Stomach (tissue), 9 donors: Measurements from ENCODE around the gene SLIT1. TPM values are rescaled to one million over a fixed set of nuclear protein-coding genes. Genes with fewer than 3 reads are reported as not detected.

Experiments
- DNase-seq, 2 donors: peaks; one replicate each; pipeline versions ENCODE4 v3.0.0 to v3.0.0-alpha.2; 2013 to 2019
- H3K27ac ChIP-seq, 5 donors: fragments of 200-600 bp in 4 of 5; sonication (generic) in 4 of 5; one replicate each; pipeline ENCODE4 v1.5.1; 2013 to 2019; ENCODE audit warnings: mild to moderate bottlenecking in 1 of 5, moderate library complexity in 1 of 5
- H3K27me3 ChIP-seq, 3 donors: fragments of 200-600 bp; sonication (generic); one replicate each; pipeline ENCODE4 v1.5.1; 2017 to 2019; ENCODE audit warnings: mixed run types in 1 of 3
- H3K36me3 ChIP-seq, 4 donors: fragments of 200-600 bp; sonication (generic); 1 replicate in 3 of 4; 2 replicates in 1 of 4; pipeline ENCODE4 v1.5.1; 2016 to 2019
- H3K4me1 ChIP-seq, 4 donors: fragments of 200-600 bp; sonication (generic); one replicate each; pipeline ENCODE4 v1.5.1; 2016 to 2019
- H3K4me3 ChIP-seq, 4 donors: fragments of 200-600 bp; sonication (generic) in 3 of 4; one replicate each; pipeline ENCODE4 v1.5.1; 2016 to 2019; ENCODE audit warnings: mild to moderate bottlenecking in 1 of 4
- H3K9me3 ChIP-seq, 4 donors: fragments of 200-600 bp; sonication (generic); one replicate each; pipeline ENCODE4 v1.5.1; 2016 to 2019
- EP300 ChIP-seq: sonication (generic); formaldehyde crosslinking; IDR thresholded peaks from one replicate; pipeline ENCODE4 v1.6.1; 2017; ENCODE audit warnings: antibody characterized with exemption
- POLR2A ChIP-seq, 4 donors: fragments of 450-650 bp; IDR thresholded peaks; one replicate each; pipeline ENCODE4 v1.6.1; 2016; ENCODE audit warnings: antibody characterized with exemption in 4 of 4, control low read depth in 2 of 4, mild to moderate bottlenecking in 1 of 4, moderate library complexity in 1 of 4
- POLR2AphosphoS5 ChIP-seq, 3 donors: sonication (generic); formaldehyde crosslinking; IDR thresholded peaks; one replicate each; pipeline ENCODE4 v1.6.1; 2016; ENCODE audit warnings: antibody characterized with exemption in 3 of 3
- WGBS, 5 donors: extraction: QIAGEN DNeasy Blood & Tissue Kit in 3 of 5; methylation state at CpG; one replicate each; pipeline versions ENCODE4 v1.1.5 to v1.1.7; 2013 to 2018; 5-methylcytosine and 5-hydroxymethylcytosine counted together
- intact Hi-C: fragments of 100-400 bp; cut with DNase I; formaldehyde crosslinking; loops from one replicate; pipeline ENCODE4 v1.15.1; 2023; ENCODE audit warnings: low total_unique reads
- polyA plus RNA-seq, 3 donors: library from polyadenylated mRNA; stranded (reverse); fragments of 200-250 nt; gene quantifications; one replicate each; pipeline ENCODE4 v1.2.3, GENCODE V29; 2013
- total RNA-seq, 5 donors: library from RNA; depleted of rRNA; stranded (reverse); fragments of >200 nt; gene quantifications; one replicate each; pipeline versions ENCODE4 v1.1.0 to v1.2.3, GENCODE V29; 2014 to 2016
- TF ChIP-seq, protein P1 (sequence below), 7 experiments: fragments of 450-650 bp in 4 of 7; fragments of 200-600 bp in 3 of 7; sonication (generic) in 3 of 7; IDR thresholded peaks; one replicate each; pipeline ENCODE4 v1.5.1; 2016 to 2019; ENCODE audit warnings: antibody characterized with exemption in 7 of 7, control low read depth in 2 of 7, mild to moderate bottlenecking in 1 of 7
- donor health status: healthy with polysubstance abuse.
- donor health status: Bipolar disorder and iron deficiency.
- donor health status: healthy.

SLIT1 gene
- total and polyA plus RNA-seq, 8 donors = under 0.01 to 6.1 (median 0.44) TPM

DNA sequence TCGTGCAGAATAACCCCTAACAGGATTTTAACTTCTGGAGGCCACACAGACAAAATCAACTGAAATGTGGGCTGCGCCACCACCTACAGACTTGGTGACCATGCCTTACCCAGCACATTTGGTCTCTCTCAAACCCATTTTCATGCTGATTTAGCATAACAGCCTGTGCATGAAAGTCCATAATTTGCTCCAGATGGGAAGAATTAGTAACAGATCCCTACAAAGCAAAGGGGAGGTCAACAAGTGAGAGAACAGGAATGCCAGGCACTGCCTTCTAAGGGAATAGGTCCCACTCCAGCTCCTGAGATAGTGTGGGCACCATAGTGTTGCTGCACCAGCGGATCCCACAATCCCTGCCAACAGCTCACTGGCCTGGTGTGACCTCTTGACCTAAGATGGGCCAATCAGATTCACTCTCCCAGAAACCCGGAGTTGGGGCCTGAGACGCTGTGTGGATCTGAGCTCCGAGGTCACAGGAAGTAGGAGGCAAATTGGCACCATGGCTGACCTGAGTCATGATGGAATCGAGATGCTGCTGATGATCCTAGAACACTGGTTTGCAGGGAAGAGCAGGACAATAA is 32.4 kb downstream of the SLIT1 start:
- Histone ChIP-seq H3K36me3 (no peaks in the 10 kb centered on the region), H3K27me3 (peaks cover 0 to 11% (median 0%) of the 10 kb centered on the region in 3 donors), H3K4me1 (no peaks in the 10 kb centered on the region), H3K27ac (no peak overlapping the region), H3K4me3 (no peak overlapping the region), H3K9me3 (no peaks in the 10 kb centered on the region)
- TF ChIP-seq POLR2AphosphoS5 (IDR thresholded peaks at IDR 0.05) (no peak), EP300 (no peak), POLR2A (IDR thresholded peaks at IDR 0.05) (no peak)
- TF ChIP-seq, protein P1, sequence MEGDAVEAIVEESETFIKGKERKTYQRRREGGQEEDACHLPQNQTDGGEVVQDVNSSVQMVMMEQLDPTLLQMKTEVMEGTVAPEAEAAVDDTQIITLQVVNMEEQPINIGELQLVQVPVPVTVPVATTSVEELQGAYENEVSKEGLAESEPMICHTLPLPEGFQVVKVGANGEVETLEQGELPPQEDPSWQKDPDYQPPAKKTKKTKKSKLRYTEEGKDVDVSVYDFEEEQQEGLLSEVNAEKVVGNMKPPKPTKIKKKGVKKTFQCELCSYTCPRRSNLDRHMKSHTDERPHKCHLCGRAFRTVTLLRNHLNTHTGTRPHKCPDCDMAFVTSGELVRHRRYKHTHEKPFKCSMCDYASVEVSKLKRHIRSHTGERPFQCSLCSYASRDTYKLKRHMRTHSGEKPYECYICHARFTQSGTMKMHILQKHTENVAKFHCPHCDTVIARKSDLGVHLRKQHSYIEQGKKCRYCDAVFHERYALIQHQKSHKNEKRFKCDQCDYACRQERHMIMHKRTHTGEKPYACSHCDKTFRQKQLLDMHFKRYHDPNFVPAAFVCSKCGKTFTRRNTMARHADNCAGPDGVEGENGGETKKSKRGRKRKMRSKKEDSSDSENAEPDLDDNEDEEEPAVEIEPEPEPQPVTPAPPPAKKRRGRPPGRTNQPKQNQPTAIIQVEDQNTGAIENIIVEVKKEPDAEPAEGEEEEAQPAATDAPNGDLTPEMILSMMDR (IDR thresholded peaks at IDR 0.05) = no peak
- WGBS, 5 donors = 82 to 90% (median 87%) methylated on average over 7 of the region's 7 CpGs
- intact Hi-C loops = no loop called here
- DNase-seq = no peak

GRCh38 chr10:97151307-97151914 is 34.3 kb downstream of the SLIT1 start:
- H3K27me3 ChIP-seq = peaks cover 0 to 11% (median 0%) of the 10 kb centered on the region in 3 donors
- intact Hi-C loops = no loop called here
- no peaks in the 10 kb centered on the region for H3K36me3 ChIP-seq
- 79 to 89% (median 84%) methylated on average over 5 to 6 of the region's 6 CpGs for WGBS, 5 donors
- no peaks in the 10 kb centered on the region for H3K4me1 ChIP-seq
- no peaks in the 10 kb centered on the region for H3K9me3 ChIP-seq
- H3K4me3 ChIP-seq = no peak overlapping the region
- TF ChIP-seq POLR2AphosphoS5 (IDR thresholded peaks at IDR 0.05) (no peak), EP300 (no peak), POLR2A (IDR thresholded peaks at IDR 0.05) (no peak)
- TF ChIP-seq, protein P1 (IDR thresholded peaks at IDR 0.05) = no peak
- DNase-seq = no peak
- H3K27ac ChIP-seq = no peak overlapping the region

- no peak for DNase-seq
- Histone ChIP-seq H3K27me3 (peaks cover 0 to 11% (median 0%) of the 10 kb centered on the region in 3 donors), H3K9me3 (no peaks in the 10 kb centered on the region), H3K4me3 (no peak overlapping the region), H3K36me3 (no peaks in the 10 kb centered on the region), H3K4me1 (no peaks in the 10 kb centered on the region), H3K27ac (no peak overlapping the region)
- TF ChIP-seq POLR2A (IDR thresholded peaks at IDR 0.05) (no peak), EP300 (no peak), POLR2AphosphoS5 (IDR thresholded peaks at IDR 0.05) (no peak)
- TF ChIP-seq, protein P1 (IDR thresholded peaks at IDR 0.05) = no peak
- 68 to 77% (median 70%) methylated on average over 5 to 8 of the region's 8 CpGs for WGBS, 5 donors
- intact Hi-C loops = no loop called here
Measured at GRCh38 chr10:97150616-97151015, 35.1 kb downstream of the SLIT1 start.

DNA sequence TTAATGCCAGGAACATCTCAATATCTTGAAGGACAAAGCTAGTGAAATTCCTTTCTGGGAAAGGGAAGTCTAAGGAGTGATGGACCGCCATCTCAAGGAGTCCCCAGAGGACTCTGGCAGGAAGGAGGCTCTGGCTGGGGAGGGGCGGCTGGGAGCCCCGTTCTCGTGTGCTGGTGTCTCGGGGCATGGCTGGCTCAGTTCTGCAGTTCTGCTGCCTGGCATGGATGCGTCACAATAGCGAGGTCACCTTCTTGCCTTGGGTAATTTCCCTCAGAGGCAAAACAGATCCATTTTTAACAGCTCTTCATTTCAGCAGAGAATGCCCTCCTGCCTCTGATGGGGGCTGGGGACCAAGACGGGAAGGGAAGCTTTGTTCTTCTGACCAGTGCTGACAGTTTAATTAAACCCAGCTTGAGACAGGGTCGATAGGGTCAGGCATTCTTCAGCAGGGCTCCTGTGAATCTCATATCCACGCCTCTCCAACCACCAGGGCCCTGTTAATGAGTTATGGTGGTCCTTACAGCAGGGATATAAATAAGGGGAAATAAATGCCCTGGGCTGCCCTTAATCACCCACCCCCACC is 35.7 kb downstream of the SLIT1 start:
- H3K27me3 ChIP-seq = peaks cover 0 to 11% (median 0%) of the 10 kb centered on the region in 3 donors
- H3K4me3 ChIP-seq = no peak overlapping the region
- no peaks in the 10 kb centered on the region for H3K9me3 ChIP-seq
- no peaks in the 10 kb centered on the region for H3K36me3 ChIP-seq
- no peak for DNase-seq
- no peak for TF ChIP-seq POLR2A (IDR thresholded peaks at IDR 0.05)
- TF ChIP-seq EP300 = no peak
- TF ChIP-seq, protein P1 (IDR thresholded peaks at IDR 0.05) = no peak
- no peak for TF ChIP-seq POLR2AphosphoS5 (IDR thresholded peaks at IDR 0.05)
- 43 to 66% (median 59%) methylated on average over 10 of the region's 10 CpGs for WGBS, 5 donors
- H3K4me1 ChIP-seq = no peaks in the 10 kb centered on the region
- intact Hi-C loops = no loop called here
- no peak overlapping the region for H3K27ac ChIP-seq
